GM23338 (cell line): ENCODE results near the gene ADCYAP1R1. TPM values are rescaled to one million over a fixed set of nuclear protein-coding genes. Genes with fewer than 3 reads are reported as not detected.
A peak's percentile ranks its signal among the peaks of the same experiment; 100 is the strongest.

ENCODE experiments used
- ATAC-seq: fragments of 200-7000 bp; cut with Tn5 transposase; 3 replicates; pipeline ENCODE4 v1.9.1; 2020
- DNase-seq: peaks from one replicate; pipeline ENCODE4 v3.0.0-alpha.2; 2015; ENCODE audit warnings: low spot score
- H2AFZ ChIP-seq: fragments of 200-600 bp; sonication (generic); 2 replicates; pipeline ENCODE4 v1.8.0; 2016; ENCODE audit warnings: antibody characterized with exemption, mild to moderate bottlenecking, moderate library complexity
- H3F3A ChIP-seq: fragments of 200-600 bp; sonication (generic); replicated peaks from 2 replicates; pipeline ENCODE4 v1.8.0; 2017; ENCODE audit warnings: antibody characterized with exemption, mixed run types, low read depth
- H3K27ac ChIP-seq: fragments of 200-600 bp; sonication (generic); 2 replicates; pipeline ENCODE4 v1.6.1; 2016; ENCODE audit warnings: low read depth
- H3K27me3 ChIP-seq: fragments of 200-600 bp; sonication (generic); 2 replicates; pipeline ENCODE4 v1.8.0; 2016; ENCODE audit warnings: mild to moderate bottlenecking, mixed run types, moderate library complexity; ENCODE audit not compliant: insufficient read depth
- H3K36me3 ChIP-seq: fragments of 200-600 bp; sonication (generic); 2 replicates; pipeline ENCODE4 v1.8.0; 2016; ENCODE audit warnings: mild to moderate bottlenecking; ENCODE audit not compliant: insufficient read depth
- H3K4me1 ChIP-seq: fragments of 200-600 bp; sonication (generic); 2 replicates; pipeline ENCODE4 v1.8.0; 2016; ENCODE audit warnings: mild to moderate bottlenecking, moderate library complexity; ENCODE audit not compliant: insufficient read depth
- H3K4me2 ChIP-seq: fragments of 200-600 bp; sonication (generic); 2 replicates; pipeline ENCODE4 v1.7.1; 2017; ENCODE audit warnings: mixed run types
- H3K4me3 ChIP-seq: fragments of 200-600 bp; sonication (generic); 2 replicates; pipeline ENCODE4 v1.6.1; 2016; ENCODE audit warnings: mixed run types
- H3K79me2 ChIP-seq: fragments of 200-600 bp; sonication (generic); replicated peaks from 2 replicates; pipeline ENCODE4 v1.8.0; 2017; ENCODE audit warnings: mild to moderate bottlenecking; ENCODE audit not compliant: insufficient read depth
- H3K9me2 ChIP-seq: fragments of 200-600 bp; sonication (generic); 2 replicates; pipeline ENCODE4 v1.8.0; 2017; ENCODE audit not compliant: insufficient read depth
- H4K20me1 ChIP-seq: fragments of 200-600 bp; sonication (generic); replicated peaks from 2 replicates; pipeline ENCODE4 v1.8.0; 2017; ENCODE audit warnings: mild to moderate bottlenecking; ENCODE audit not compliant: insufficient read depth
- H3K27ac Mint-ChIP-seq: 2 replicates; pipeline ENCODE4 v1.8.0; 2020; ENCODE audit warnings: inconsistent platforms, mild to moderate bottlenecking, moderate library complexity, mixed read lengths
- H3K27me3 Mint-ChIP-seq: 3 replicates; pipeline ENCODE4 v1.8.0; 2022; ENCODE audit warnings: low read depth, mild to moderate bottlenecking, moderate library complexity, mixed read lengths, inconsistent platforms; ENCODE audit not compliant: insufficient read depth, poor library complexity
- H3K36me3 Mint-ChIP-seq: 3 replicates; pipeline ENCODE4 v1.8.0; 2021; ENCODE audit warnings: low read depth, mild to moderate bottlenecking, inconsistent platforms, moderate library complexity, mixed read lengths
- H3K4me1 Mint-ChIP-seq: 3 replicates; pipeline ENCODE4 v1.8.0; 2020; ENCODE audit warnings: mild to moderate bottlenecking, inconsistent platforms, mixed read lengths
- H3K4me3 Mint-ChIP-seq: 3 replicates; pipeline ENCODE4 v1.8.0; 2021; ENCODE audit warnings: moderate library complexity, mild to moderate bottlenecking, inconsistent platforms, mixed read lengths
- H3K9me3 Mint-ChIP-seq: 3 replicates; pipeline ENCODE4 v1.8.0; 2020; ENCODE audit warnings: moderate library complexity, mild to moderate bottlenecking, inconsistent platforms, mixed read lengths
- EZH2 ChIP-seq: fragments of 200-600 bp; sonication (generic); IDR thresholded peaks from one replicate; pipeline ENCODE4 v1.8.0; 2017; ENCODE audit warnings: antibody characterized with exemption, mild to moderate bottlenecking, low read depth; ENCODE audit not compliant: unreplicated experiment
- EZH2phosphoT487 ChIP-seq: fragments of 200-600 bp; sonication (generic); IDR thresholded peaks from one replicate; pipeline ENCODE4 v1.8.1; 2018; ENCODE audit warnings: antibody characterized with exemption; ENCODE audit not compliant: unreplicated experiment
- STAT1 ChIP-seq: IDR thresholded peaks from one replicate; pipeline ENCODE4 v1.6.1; 2016; ENCODE audit warnings: antibody characterized with exemption; ENCODE audit not compliant: unreplicated experiment
- ZNF331 ChIP-seq: fragments of 250-450 bp; sonication (Bioruptor Pico); IDR thresholded peaks from 2 replicates; pipeline ENCODE4 v1.5.0; 2020; ENCODE audit warnings: low read depth, mild to moderate bottlenecking, moderate library complexity
- polyA plus RNA-seq: library from polyadenylated mRNA; unstranded; fragments of >200 nt; fragmentation: Nextera tagmentation; extraction: Ambion mirVana; gene quantifications from 2 replicates; pipeline ENCODE4 v1.2.1, GENCODE V29; 2016
- total RNA-seq: library from RNA; depleted of rRNA; stranded (reverse); fragments of >200 nt; shearing (Covaris generic); gene quantifications from 2 replicates; pipeline ENCODE4 v1.2.3, GENCODE V29; 2014
- TF ChIP-seq, protein P1 (sequence below), 2 experiments: fragments of 200-600 bp in 1 of 2; sonication (generic) in 1 of 2; conservative IDR thresholded peaks; 2 replicates each; pipeline versions ENCODE4 v1.5.1 to v1.6.1; 2016 to 2017; ENCODE audit warnings: antibody characterized with exemption in 2 of 2, low read depth in 2 of 2, mild to moderate bottlenecking in 2 of 2, moderate library complexity in 1 of 2
- TF ChIP-seq, protein P2 (sequence below): fragments of 250-450 bp; sonication (Bioruptor Pico); IDR thresholded peaks from 2 replicates; pipeline ENCODE4 v1.5.0; 2020; ENCODE audit warnings: mild to moderate bottlenecking, moderate library complexity
- TF ChIP-seq, protein P3 (sequence below): IDR thresholded peaks from 2 replicates; pipeline ENCODE4 v1.6.1; 2016; ENCODE audit warnings: antibody characterized with exemption

ADCYAP1R1 gene
- total and polyA plus RNA-seq, 2 experiments from 2014 or later = 1.8 to 10.6 TPM

DNA sequence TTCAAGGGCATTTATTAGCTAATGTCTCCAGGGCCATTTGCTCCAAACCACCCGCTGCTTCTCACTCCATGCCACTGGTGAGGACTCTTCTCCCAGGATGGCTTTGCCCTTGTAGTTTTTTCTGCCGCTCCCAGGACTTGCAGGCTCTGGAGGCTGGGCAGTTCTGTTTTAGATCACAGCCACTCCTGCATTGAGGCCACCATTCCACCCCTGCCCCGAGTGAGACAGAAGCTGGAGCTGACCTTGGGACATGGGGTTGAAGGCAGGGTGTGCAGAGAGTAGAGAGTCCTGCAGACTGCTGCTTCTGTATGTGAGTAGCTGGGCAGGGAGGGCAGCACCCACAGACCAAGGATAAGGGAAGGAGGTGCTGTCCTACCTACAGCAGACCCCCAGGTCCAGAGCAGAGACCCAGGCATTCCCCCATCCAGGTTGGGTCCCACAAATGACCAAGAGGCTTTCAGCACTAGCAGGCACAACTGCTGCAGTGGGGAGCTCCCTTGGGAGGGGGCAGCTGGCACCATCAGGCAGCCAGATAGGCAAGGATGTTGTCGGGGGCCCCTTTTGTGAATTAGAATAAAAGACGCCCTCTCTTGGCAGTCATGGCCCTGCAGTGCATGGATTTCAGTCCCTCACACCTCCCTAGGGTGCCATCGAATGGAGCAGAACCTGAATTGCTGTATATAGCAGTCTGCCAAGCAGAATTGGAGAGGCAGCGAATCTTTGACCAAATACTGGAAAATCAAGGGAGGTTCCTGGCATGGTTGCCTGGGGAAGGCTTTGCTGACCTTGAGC lies 22.7 kb upstream of the ADCYAP1R1 start:
- no peaks in the 10 kb centered on the region for H3F3A ChIP-seq
- H3K27me3 ChIP-seq = no peaks in the 10 kb centered on the region
- peak; percentile 10; the same call in 2 of the 3 replicates for ATAC-seq
- H3K4me3 ChIP-seq = no peak overlapping the region
- no peaks in the 10 kb centered on the region for H3K79me2 ChIP-seq
- H3K27ac Mint-ChIP-seq = no peak overlapping the region
- H2AFZ ChIP-seq = no peak overlapping the region
- peaks cover 6% of the 10 kb centered on the region for H3K4me1 ChIP-seq
- no peaks in the 10 kb centered on the region for H3K36me3 ChIP-seq
- no peaks in the 10 kb centered on the region for H3K36me3 Mint-ChIP-seq
- no peaks in the 10 kb centered on the region for H4K20me1 ChIP-seq
- H3K27ac ChIP-seq = no peak overlapping the region
- no peak overlapping the region for H3K4me3 Mint-ChIP-seq
- no peaks in the 10 kb centered on the region; the same call in 2 of the 3 replicates for H3K9me3 Mint-ChIP-seq
- peaks cover 21% of the 10 kb centered on the region for H3K27me3 Mint-ChIP-seq
- no peak overlapping the region for H3K4me2 ChIP-seq
- TF ChIP-seq, protein P1, sequence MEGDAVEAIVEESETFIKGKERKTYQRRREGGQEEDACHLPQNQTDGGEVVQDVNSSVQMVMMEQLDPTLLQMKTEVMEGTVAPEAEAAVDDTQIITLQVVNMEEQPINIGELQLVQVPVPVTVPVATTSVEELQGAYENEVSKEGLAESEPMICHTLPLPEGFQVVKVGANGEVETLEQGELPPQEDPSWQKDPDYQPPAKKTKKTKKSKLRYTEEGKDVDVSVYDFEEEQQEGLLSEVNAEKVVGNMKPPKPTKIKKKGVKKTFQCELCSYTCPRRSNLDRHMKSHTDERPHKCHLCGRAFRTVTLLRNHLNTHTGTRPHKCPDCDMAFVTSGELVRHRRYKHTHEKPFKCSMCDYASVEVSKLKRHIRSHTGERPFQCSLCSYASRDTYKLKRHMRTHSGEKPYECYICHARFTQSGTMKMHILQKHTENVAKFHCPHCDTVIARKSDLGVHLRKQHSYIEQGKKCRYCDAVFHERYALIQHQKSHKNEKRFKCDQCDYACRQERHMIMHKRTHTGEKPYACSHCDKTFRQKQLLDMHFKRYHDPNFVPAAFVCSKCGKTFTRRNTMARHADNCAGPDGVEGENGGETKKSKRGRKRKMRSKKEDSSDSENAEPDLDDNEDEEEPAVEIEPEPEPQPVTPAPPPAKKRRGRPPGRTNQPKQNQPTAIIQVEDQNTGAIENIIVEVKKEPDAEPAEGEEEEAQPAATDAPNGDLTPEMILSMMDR (conservative IDR thresholded peaks at IDR 0.05; ENCODE audit: low read depth in 2 of 2) = peak in 1 of 2 experiments; percentile 40; a peak in 2 of 4 replicates
- TF ChIP-seq EZH2 = no peak
- peaks cover 17% of the 10 kb centered on the region for H3K4me1 Mint-ChIP-seq
- 0 out of 2 replicates have a peak, but pooled peaks cover 5% of the 10 kb centered on the region for H3K9me2 ChIP-seq
- no peak for DNase-seq

DNA sequence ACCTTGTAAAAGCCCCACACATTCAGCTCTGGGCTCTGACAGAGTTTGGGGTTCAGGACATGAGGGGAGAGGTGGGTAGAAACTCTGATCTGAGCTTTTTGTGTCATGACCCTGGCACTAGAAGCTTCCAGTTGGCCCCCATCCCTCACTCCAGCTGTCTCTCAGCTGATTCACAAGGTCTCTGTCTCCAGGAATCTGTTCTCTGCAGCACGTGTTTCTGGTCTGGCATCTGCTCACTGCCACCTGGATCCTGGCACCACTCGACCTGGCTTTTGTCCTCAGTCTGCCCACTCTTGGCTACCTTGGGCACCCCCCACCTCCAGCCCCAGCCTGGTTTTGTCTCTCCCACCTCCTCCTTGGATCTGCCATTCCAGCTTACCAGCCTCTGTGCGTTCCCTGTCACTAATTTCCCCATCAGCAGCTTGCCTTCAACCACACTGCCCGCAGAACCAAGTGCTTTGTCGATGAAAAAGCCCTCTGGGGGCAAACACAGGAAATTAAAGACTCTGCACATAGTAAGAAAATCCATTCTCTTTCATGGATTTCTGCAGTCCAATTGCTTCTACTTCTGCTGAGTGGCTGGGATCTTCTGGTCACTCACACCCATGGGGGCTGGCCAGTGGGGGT lies 18.3 kb upstream of the ADCYAP1R1 start:
- Mint-ChIP-seq H3K36me3 (no peaks in the 10 kb centered on the region), H3K27ac (no peak overlapping the region), H3K27me3 (peaks cover 14% of the 10 kb centered on the region), H3K9me3 (no peaks in the 10 kb centered on the region; the same call in 2 of the 3 replicates), H3K4me3 (no peak overlapping the region), H3K4me1 (no peaks in the 10 kb centered on the region; the same call in 1 of the 3 replicates)
- Histone ChIP-seq H2AFZ (no peak overlapping the region), H3K4me3 (no peak overlapping the region), H3K27ac (no peak overlapping the region), H3K4me1 (no peaks in the 10 kb centered on the region), H4K20me1 (no peaks in the 10 kb centered on the region), H3K4me2 (no peak overlapping the region), H3K27me3 (no peaks in the 10 kb centered on the region), H3K79me2 (no peaks in the 10 kb centered on the region), H3K9me2 (peaks cover 5% of the 10 kb centered on the region; the same call in 1 of the 2 replicates), H3F3A (no peaks in the 10 kb centered on the region), H3K36me3 (no peaks in the 10 kb centered on the region)
- no peak for DNase-seq
- ATAC-seq = no peak
- TF ChIP-seq, protein P2, sequence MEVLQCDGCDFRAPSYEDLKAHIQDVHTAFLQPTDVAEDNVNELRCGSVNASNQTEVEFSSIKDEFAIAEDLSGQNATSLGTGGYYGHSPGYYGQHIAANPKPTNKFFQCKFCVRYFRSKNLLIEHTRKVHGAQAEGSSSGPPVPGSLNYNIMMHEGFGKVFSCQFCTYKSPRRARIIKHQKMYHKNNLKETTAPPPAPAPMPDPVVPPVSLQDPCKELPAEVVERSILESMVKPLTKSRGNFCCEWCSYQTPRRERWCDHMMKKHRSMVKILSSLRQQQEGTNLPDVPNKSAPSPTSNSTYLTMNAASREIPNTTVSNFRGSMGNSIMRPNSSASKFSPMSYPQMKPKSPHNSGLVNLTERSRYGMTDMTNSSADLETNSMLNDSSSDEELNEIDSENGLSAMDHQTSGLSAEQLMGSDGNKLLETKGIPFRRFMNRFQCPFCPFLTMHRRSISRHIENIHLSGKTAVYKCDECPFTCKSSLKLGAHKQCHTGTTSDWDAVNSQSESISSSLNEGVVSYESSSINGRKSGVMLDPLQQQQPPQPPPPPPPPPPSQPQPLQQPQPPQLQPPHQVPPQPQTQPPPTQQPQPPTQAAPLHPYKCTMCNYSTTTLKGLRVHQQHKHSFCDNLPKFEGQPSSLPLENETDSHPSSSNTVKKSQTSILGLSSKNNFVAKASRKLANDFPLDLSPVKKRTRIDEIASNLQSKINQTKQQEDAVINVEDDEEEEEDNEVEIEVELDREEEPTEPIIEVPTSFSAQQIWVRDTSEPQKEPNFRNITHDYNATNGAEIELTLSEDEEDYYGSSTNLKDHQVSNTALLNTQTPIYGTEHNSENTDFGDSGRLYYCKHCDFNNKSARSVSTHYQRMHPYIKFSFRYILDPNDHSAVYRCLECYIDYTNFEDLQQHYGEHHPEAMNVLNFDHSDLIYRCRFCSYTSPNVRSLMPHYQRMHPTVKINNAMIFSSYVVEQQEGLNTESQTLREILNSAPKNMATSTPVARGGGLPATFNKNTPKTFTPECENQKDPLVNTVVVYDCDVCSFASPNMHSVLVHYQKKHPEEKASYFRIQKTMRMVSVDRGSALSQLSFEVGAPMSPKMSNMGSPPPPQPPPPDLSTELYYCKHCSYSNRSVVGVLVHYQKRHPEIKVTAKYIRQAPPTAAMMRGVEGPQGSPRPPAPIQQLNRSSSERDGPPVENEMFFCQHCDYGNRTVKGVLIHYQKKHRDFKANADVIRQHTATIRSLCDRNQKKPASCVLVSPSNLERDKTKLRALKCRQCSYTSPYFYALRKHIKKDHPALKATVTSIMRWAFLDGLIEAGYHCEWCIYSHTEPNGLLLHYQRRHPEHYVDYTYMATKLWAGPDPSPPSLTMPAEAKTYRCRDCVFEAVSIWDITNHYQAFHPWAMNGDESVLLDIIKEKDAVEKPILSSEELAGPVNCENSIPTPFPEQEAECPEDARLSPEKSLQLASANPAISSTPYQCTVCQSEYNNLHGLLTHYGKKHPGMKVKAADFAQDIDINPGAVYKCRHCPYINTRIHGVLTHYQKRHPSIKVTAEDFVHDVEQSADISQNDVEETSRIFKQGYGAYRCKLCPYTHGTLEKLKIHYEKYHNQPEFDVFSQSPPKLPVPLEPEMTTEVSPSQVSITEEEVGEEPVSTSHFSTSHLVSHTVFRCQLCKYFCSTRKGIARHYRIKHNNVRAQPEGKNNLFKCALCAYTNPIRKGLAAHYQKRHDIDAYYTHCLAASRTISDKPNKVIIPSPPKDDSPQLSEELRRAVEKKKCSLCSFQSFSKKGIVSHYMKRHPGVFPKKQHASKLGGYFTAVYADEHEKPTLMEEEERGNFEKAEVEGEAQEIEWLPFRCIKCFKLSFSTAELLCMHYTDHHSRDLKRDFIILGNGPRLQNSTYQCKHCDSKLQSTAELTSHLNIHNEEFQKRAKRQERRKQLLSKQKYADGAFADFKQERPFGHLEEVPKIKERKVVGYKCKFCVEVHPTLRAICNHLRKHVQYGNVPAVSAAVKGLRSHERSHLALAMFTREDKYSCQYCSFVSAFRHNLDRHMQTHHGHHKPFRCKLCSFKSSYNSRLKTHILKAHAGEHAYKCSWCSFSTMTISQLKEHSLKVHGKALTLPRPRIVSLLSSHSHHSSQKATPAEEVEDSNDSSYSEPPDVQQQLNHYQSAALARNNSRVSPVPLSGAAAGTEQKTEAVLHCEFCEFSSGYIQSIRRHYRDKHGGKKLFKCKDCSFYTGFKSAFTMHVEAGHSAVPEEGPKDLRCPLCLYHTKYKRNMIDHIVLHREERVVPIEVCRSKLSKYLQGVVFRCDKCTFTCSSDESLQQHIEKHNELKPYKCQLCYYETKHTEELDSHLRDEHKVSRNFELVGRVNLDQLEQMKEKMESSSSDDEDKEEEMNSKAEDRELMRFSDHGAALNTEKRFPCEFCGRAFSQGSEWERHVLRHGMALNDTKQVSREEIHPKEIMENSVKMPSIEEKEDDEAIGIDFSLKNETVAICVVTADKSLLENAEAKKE (CRISPR knock-in tag) = no peak
- TF ChIP-seq, protein P3, sequence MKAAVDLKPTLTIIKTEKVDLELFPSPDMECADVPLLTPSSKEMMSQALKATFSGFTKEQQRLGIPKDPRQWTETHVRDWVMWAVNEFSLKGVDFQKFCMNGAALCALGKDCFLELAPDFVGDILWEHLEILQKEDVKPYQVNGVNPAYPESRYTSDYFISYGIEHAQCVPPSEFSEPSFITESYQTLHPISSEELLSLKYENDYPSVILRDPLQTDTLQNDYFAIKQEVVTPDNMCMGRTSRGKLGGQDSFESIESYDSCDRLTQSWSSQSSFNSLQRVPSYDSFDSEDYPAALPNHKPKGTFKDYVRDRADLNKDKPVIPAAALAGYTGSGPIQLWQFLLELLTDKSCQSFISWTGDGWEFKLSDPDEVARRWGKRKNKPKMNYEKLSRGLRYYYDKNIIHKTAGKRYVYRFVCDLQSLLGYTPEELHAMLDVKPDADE = no peak
- TF ChIP-seq EZH2 = no peak
- no peak for TF ChIP-seq STAT1
- TF ChIP-seq EZH2phosphoT487 = no peak
- no peak for TF ChIP-seq ZNF331 (CRISPR knock-in tag)
